Activated T-helper 1 cell treated with Interleukin-2 at 50 U/mL for 16 hours (primary cell): ENCODE data around the gene ADAMTS8.

ENCODE experiments used
- DNase-seq: peaks from one replicate; pipeline ENCODE4 v3.0.0-alpha.2; 2020; ENCODE audit warnings: low read depth

The ADAMTS8 gene

DNA sequence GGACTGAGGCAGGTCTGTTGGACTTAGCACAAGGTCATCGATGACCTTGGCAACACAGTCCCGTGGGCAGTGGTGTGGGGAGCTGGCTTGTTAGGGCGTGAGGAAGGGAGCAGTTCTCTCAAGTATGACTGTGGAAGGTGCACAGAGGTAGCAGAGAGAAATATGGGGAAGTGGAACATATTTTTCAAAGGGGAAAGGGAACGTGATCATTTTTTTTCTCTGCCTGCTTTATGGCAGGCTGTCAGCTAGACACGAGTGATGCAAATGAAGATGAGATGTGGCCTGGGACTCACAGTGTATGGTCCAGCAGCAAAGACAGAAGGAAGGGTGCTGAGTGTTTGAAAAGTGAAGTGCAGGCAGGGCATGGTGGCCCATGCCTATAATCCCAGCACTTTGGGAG, 30.6 kb downstream of the ADAMTS8 start:
- DNase-seq: no peak

DNA sequence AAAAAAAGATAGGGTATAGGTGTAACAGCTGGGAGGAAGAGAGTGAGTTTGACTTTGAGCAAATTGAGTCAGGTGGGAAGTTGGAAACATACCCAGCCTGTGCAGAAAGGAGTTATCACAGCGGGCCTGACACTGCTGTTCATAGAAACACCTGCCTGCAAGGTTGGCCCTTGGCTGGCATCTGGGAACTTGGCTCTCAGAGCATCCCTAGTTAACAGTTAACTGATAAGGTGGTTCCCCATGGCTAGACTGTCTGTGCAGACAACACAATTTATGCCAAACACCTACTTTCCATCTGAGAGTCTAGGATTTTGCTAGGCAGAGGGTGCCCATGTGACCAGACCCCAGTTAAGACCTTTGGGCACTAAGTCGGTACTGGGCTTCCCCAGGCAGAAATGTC, 31.4 kb downstream of the ADAMTS8 start:
- DNase-seq: no peak

GRCh38 chr11:130394615-130395014, 33.8 kb downstream of the ADAMTS8 start:
- no peak for DNase-seq

GRCh38 chr11:130391711-130392110, 36.7 kb downstream of the ADAMTS8 start:
- no peak for DNase-seq

- no peak for DNase-seq
Observed at GRCh38 chr11:130390071-130390758, 38.2 kb downstream of the ADAMTS8 start.

DNA sequence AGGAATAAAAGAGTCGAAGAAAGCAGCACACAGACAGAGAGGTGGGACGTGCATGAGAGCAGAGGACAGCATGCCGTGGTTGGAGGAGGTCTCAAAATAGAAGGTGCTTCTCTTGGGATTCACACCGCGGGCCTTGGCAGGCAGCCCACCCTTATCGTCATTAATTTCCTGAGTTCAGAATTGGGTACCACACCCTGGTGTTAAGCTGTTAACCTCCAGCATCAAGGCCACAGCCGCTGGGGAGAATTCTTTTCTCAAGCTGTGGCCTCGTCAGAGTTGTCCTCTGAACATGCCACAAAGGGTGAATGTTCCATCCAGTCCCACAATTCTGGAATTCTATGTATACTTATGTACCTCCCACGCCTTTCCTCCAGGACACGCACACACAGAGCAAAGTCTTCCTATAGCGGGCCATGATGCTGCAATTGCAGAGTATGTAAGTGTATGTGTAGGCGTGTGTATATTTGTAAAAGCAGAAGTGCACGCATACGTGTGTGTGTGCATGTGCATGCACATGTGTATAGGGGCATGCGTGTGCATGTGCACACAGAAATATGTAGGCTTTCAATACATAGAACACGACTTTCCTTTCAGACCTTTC, 39.0 kb downstream of the ADAMTS8 start:
- no peak for DNase-seq

DNA sequence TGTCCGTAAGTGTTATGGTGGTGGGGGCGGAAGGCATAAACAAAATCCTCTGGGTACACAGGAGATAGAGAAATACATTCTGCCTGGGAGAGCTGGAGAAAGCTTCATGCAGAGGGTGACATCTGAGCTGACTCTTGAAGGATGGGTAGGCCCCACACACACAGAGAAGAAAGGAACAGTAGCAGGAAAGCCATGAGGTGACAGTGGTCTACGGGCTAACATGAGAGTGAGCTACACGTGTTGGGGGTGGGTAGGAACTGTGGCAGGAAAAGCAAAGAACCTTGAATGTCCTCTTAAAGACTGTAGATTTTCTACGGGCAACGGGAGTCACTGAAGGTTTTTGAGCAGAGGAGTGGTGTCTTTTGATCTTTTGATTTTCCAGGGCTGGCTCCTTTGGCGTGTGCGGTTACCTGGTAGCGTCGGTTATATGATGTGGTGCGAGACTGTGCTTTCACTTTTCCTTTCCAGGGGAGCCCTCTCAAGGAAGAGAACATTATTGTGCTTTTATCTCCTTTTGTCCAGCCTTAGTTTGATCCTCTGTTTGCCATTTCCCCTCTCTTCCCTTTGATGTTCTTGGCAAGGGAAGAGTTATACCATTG, 39.7 kb downstream of the ADAMTS8 start:
- DNase-seq: no peak

GRCh38 chr11:130386056-130386455, 42.4 kb downstream of the ADAMTS8 start:
- no peak for DNase-seq

DNA sequence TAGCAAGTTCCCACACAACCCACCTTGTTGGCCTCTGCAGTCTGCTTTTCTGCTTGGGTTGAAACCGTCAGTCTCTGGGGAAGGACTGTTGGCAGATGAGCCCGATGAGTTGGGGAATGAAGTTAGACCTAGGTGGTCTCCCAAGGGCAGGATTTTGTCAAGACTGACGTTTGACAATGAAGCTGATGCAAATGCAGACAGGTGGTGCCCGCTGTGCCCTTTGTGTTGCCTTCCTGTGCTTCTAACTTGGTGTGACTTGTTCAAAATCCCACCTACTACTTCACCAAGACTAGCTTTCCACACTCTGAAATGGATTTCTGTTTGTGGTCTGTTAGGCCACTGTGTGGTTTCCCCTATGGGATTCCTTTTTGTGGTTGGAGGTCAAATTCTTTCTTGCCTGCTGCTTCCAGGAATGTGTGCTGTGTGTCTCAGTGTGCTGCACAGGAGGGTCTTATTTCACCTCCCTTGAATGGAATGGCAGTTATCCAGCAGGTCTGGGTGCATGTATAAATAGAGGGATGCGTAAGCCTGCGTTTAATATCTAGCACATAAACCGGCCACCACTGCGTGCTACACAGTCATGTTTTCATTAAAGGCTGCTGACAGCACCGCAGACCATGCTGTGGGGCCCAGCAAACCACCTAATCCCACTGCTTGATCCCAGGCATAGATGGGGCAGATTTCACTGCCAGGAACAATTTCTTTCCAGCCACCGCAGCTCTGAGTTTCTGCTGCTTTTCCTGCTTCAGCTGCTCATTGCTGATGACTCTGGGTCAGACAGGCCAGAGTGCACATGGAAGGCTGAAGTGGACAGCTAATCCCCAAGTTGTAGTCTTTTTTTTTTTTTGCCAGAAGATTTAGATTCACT, 44.8 kb downstream of the ADAMTS8 start:
- no peak for DNase-seq

- DNase-seq: no peak
Observed at GRCh38 chr11:130381317-130381716, 47.1 kb downstream of the ADAMTS8 start.

DNA sequence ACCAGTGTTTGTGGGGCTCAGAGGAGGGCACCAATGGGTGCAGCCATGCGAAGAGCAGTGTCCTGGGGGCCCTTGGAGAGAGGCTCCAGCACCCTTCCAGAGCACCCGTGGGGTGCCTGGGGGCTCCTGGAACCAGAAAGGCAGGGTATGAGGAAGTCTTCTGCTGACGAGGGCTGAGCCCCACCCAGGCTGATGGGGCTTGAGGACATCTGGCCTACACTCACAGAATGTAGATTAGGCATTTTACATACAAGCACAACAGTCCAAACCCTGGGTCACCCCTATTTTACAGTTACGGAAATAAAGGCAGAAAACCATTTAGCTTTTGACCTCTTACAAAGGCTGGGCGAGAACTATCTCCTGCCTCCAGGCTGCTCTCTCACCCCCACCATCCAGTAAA, 47.6 kb downstream of the ADAMTS8 start:
- DNase-seq: no peak

- DNase-seq: no peak
Observed at GRCh38 chr11:130379276-130379675, 49.1 kb downstream of the ADAMTS8 start.

DNA sequence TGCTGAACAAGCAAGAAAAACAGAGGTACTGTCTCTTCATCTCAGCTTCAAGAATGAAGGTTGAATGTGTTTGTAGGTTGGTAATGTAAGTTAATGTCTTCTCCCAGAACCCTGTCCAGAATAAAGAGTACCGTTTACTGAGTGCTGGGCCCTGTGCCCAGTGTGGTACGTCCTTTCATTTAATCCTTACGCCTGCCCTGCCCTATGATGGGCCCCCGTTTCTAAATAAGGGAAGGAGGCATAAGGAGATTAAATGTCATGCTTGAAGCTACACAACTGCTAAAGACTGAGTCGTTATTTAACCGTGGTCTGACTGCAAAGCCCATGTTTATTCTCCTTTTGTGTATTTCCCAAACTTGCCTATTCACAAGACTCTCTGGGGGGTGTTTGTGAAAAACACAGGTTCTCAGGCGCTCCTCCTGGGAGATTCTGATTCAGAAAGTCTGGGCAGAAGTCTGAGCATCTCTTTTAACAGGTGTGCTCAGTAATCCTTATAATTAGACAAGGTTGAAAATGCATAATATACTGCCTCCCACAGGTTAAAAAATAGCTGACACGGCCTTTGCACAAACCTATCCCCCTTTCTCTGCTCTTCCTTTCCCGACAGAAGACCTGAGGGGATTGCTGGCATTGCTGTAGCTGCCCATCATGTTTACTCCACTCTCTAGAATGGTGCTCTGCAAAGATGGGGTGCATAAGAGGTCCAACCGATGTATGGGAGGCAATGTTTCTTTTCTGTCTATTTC, 57.4 kb downstream of the ADAMTS8 start:
- DNase-seq: no peak

- DNase-seq: no peak
Observed at GRCh38 chr11:130369713-130370112, 58.7 kb downstream of the ADAMTS8 start.

GRCh38 chr11:130369141-130369691, 59.2 kb downstream of the ADAMTS8 start:
- DNase-seq: no peak

GRCh38 chr11:130359419-130359818, 69.0 kb downstream of the ADAMTS8 start:
- no peak for DNase-seq

GRCh38 chr11:130358398-130358797, 70.0 kb downstream of the ADAMTS8 start:
- no peak for DNase-seq
